Liver (tissue), 9 donors: ENCODE measurements around the gene SLC4A8. TPM values are rescaled to one million over a fixed set of nuclear protein-coding genes. Genes with fewer than 3 reads are reported as not detected.

Experiments used
- DNase-seq: peaks from one replicate; pipeline ENCODE4 v3.0.0-alpha.2; 2017; ENCODE audit warnings: low spot score
- H3K27ac ChIP-seq, 2 donors: one replicate each; pipeline ENCODE4 v1.7.0; 2013; ENCODE audit warnings: inconsistent platforms in 2 of 2, low read length in 2 of 2, control low read depth in 1 of 2, low read depth in 1 of 2, mild to moderate bottlenecking in 1 of 2
- H3K27me3 ChIP-seq, 4 donors: one replicate each; pipeline versions ENCODE4 v1.6.1 to v1.7.0; 2013; ENCODE audit warnings: low read length in 3 of 4, inconsistent platforms in 1 of 4, mild to moderate bottlenecking in 1 of 4, moderate library complexity in 1 of 4; ENCODE audit not compliant: control insufficient read depth in 4 of 4, insufficient read depth in 4 of 4
- H3K36me3 ChIP-seq, 4 donors: one replicate each; pipeline versions ENCODE4 v1.6.1 to v1.7.0; 2013; ENCODE audit warnings: low read length in 3 of 4, mild to moderate bottlenecking in 3 of 4, low read depth in 1 of 4, moderate library complexity in 1 of 4; ENCODE audit not compliant: control insufficient read depth in 4 of 4, insufficient read depth in 3 of 4
- H3K4me1 ChIP-seq, 4 donors: one replicate each; pipeline versions ENCODE4 v1.6.1 to v1.7.0; 2013; ENCODE audit warnings: low read length in 3 of 4, mild to moderate bottlenecking in 3 of 4, moderate library complexity in 1 of 4; ENCODE audit not compliant: control insufficient read depth in 4 of 4, insufficient read depth in 4 of 4
- H3K4me3 ChIP-seq, 3 donors: one replicate each; pipeline versions ENCODE4 v1.6.1 to v1.7.0; 2013; ENCODE audit warnings: low read length in 3 of 3, control low read depth in 1 of 3, low read depth in 1 of 3, mild to moderate bottlenecking in 1 of 3
- H3K9ac ChIP-seq, 2 donors: one replicate each; pipeline ENCODE4 v1.7.0; 2013; ENCODE audit warnings: low read length in 2 of 2, mild to moderate bottlenecking in 2 of 2, moderate library complexity in 2 of 2, control low read depth in 1 of 2, low read depth in 1 of 2
- H3K9me3 ChIP-seq, 4 donors: one replicate each; pipeline versions ENCODE4 v1.6.1 to v1.7.0; 2013; ENCODE audit warnings: low read length in 3 of 4; ENCODE audit not compliant: control insufficient read depth in 4 of 4
- CTCF ChIP-seq: fragments of 150-350 bp; IDR thresholded peaks from 2 replicates; pipeline ENCODE4 v1.5.1; 2017; ENCODE audit warnings: improper control_type of control experiment, low read depth, low read length; ENCODE audit not compliant: missing input control
- EGR1 ChIP-seq, 2 donors: IDR thresholded peaks; 2 replicates each; pipeline ENCODE4 v1.6.1; 2016 to 2018; ENCODE audit warnings: antibody characterized with exemption in 2 of 2, low read depth in 2 of 2
- FOXA1 ChIP-seq: IDR thresholded peaks from 2 replicates; pipeline ENCODE4 v1.6.1; 2016; ENCODE audit warnings: antibody characterized with exemption
- FOXA2 ChIP-seq: IDR thresholded peaks from 2 replicates; pipeline ENCODE4 v1.6.1; 2016; ENCODE audit warnings: antibody characterized with exemption
- GABPA ChIP-seq, 2 donors: IDR thresholded peaks in 1 of 2; conservative IDR thresholded peaks in 1 of 2; 2 replicates each; pipeline ENCODE4 v1.6.1; 2016; ENCODE audit warnings: antibody characterized with exemption in 2 of 2, mild to moderate bottlenecking in 1 of 2, moderate library complexity in 1 of 2
- HNF4A ChIP-seq, 2 donors: conservative IDR thresholded peaks; 2 replicates each; pipeline ENCODE4 v1.6.1; 2016; ENCODE audit warnings: antibody characterized with exemption in 2 of 2, mild to moderate bottlenecking in 2 of 2
- HNF4G ChIP-seq: IDR thresholded peaks from 2 replicates; pipeline ENCODE4 v1.6.1; 2016; ENCODE audit warnings: antibody characterized with exemption
- JUND ChIP-seq, 2 donors: IDR thresholded peaks; 2 replicates each; pipeline ENCODE4 v1.6.1; 2016; ENCODE audit warnings: antibody characterized with exemption in 2 of 2
- NR2F2 ChIP-seq: IDR thresholded peaks from 2 replicates; pipeline ENCODE4 v1.6.1; 2016; ENCODE audit warnings: antibody characterized with exemption
- RAD21 ChIP-seq, 2 donors: IDR thresholded peaks; 2 replicates each; pipeline ENCODE4 v1.6.1; 2016; ENCODE audit warnings: antibody characterized with exemption in 2 of 2, mild to moderate bottlenecking in 2 of 2
- RXRA ChIP-seq, 2 donors: IDR thresholded peaks; 2 replicates each; pipeline ENCODE4 v1.6.1; 2017 to 2018; ENCODE audit warnings: antibody characterized with exemption in 2 of 2, mild to moderate bottlenecking in 1 of 2
- YY1 ChIP-seq: IDR thresholded peaks from 2 replicates; pipeline ENCODE4 v1.6.1; 2016; ENCODE audit warnings: antibody characterized with exemption, mild to moderate bottlenecking
- ZBTB33 ChIP-seq: IDR thresholded peaks from 2 replicates; pipeline ENCODE4 v1.6.1; 2016; ENCODE audit warnings: antibody characterized with exemption
- WGBS: extraction: QIAGEN DNeasy Blood & Tissue Kit; methylation state at CpG from one replicate; pipeline ENCODE4 v1.1.7; 2013; 5-methylcytosine and 5-hydroxymethylcytosine counted together
- polyA plus RNA-seq, 2 donors: library from polyadenylated mRNA; stranded (reverse) in 1 of 2; unstranded in 1 of 2; fragments of 200-250 nt in 1 of 2; fragments of >200 nt in 1 of 2; fragmentation: Nextera tagmentation in 1 of 2; extraction: Ambion mirVana in 1 of 2; gene quantifications; one replicate each; pipeline versions ENCODE4 v1.2.1 to v1.2.3, GENCODE V29; 2013 to 2015
- total RNA-seq, 2 donors: library from RNA; depleted of rRNA; stranded (reverse); fragments of >200 nt; gene quantifications; one replicate each; pipeline ENCODE4 v1.2.3, GENCODE V29; 2014
- TF ChIP-seq, protein P1 (sequence below): IDR thresholded peaks from 2 replicates; pipeline ENCODE4 v1.6.1; 2016; ENCODE audit warnings: antibody characterized with exemption
- TF ChIP-seq, protein P2 (sequence below): IDR thresholded peaks from 2 replicates; pipeline ENCODE4 v1.6.1; 2016; ENCODE audit warnings: antibody characterized with exemption
- TF ChIP-seq, protein P3 (sequence below): IDR thresholded peaks from 2 replicates; pipeline ENCODE4 v1.6.1; 2016; ENCODE audit warnings: antibody characterized with exemption, mild to moderate bottlenecking
- donor health status: healthy.
- donor health status: healthy.
- donor health status: healthy.
- donor health status: healthy.
- donor health status: healthy.

Gene SLC4A8
- total and polyA plus RNA-seq, 4 donors, result 0.07 to 1.0 (median 0.75) TPM; not detected in 1

- TF ChIP-seq, protein P1, sequence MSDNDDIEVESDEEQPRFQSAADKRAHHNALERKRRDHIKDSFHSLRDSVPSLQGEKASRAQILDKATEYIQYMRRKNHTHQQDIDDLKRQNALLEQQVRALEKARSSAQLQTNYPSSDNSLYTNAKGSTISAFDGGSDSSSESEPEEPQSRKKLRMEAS, result no peak
- no peak for TF ChIP-seq HNF4A (conservative IDR thresholded peaks at IDR 0.05)
- TF ChIP-seq, protein P2, sequence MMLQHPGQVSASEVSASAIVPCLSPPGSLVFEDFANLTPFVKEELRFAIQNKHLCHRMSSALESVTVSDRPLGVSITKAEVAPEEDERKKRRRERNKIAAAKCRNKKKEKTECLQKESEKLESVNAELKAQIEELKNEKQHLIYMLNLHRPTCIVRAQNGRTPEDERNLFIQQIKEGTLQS, result no peak
- no peak for TF ChIP-seq NR2F2
- TF ChIP-seq YY1, result no peak
Measured at GRCh38 chr12:51484119-51484518, 59.5 kb downstream of the SLC4A8 start (continued).

- H3K36me3 ChIP-seq, result no peaks in the 10 kb centered on the region
- no peak overlapping the region for H3K4me3 ChIP-seq
- no peak for DNase-seq
- no peak overlapping the region for H3K9ac ChIP-seq
- no peak overlapping the region for H3K27ac ChIP-seq
- no peak for TF ChIP-seq ZBTB33
- TF ChIP-seq, protein P3, sequence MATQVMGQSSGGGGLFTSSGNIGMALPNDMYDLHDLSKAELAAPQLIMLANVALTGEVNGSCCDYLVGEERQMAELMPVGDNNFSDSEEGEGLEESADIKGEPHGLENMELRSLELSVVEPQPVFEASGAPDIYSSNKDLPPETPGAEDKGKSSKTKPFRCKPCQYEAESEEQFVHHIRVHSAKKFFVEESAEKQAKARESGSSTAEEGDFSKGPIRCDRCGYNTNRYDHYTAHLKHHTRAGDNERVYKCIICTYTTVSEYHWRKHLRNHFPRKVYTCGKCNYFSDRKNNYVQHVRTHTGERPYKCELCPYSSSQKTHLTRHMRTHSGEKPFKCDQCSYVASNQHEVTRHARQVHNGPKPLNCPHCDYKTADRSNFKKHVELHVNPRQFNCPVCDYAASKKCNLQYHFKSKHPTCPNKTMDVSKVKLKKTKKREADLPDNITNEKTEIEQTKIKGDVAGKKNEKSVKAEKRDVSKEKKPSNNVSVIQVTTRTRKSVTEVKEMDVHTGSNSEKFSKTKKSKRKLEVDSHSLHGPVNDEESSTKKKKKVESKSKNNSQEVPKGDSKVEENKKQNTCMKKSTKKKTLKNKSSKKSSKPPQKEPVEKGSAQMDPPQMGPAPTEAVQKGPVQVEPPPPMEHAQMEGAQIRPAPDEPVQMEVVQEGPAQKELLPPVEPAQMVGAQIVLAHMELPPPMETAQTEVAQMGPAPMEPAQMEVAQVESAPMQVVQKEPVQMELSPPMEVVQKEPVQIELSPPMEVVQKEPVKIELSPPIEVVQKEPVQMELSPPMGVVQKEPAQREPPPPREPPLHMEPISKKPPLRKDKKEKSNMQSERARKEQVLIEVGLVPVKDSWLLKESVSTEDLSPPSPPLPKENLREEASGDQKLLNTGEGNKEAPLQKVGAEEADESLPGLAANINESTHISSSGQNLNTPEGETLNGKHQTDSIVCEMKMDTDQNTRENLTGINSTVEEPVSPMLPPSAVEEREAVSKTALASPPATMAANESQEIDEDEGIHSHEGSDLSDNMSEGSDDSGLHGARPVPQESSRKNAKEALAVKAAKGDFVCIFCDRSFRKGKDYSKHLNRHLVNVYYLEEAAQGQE, result no peak
- TF ChIP-seq FOXA1, result no peak
- no peak for TF ChIP-seq HNF4G
- TF ChIP-seq RAD21 (IDR thresholded peaks at IDR 0.05), result no peak
- no peak for TF ChIP-seq NR2F2
- TF ChIP-seq, protein P2, result no peak
- TF ChIP-seq FOXA2, result no peak
- TF ChIP-seq YY1, result no peak
- TF ChIP-seq JUND (IDR thresholded peaks at IDR 0.05), result no peak
- TF ChIP-seq HNF4A (conservative IDR thresholded peaks at IDR 0.05), result no peak
- no peak for TF ChIP-seq RXRA (IDR thresholded peaks at IDR 0.05)
- TF ChIP-seq EGR1 (IDR thresholded peaks at IDR 0.05; ENCODE audit: low read depth in 2 of 2), result no peak
- H3K27me3 ChIP-seq, result no peaks in the 10 kb centered on the region
- H3K4me1 ChIP-seq, result no peaks in the 10 kb centered on the region
- no peaks in the 10 kb centered on the region for H3K9me3 ChIP-seq
Measured at GRCh38 chr12:51488281-51488680, 63.6 kb downstream of the SLC4A8 start.

- Histone ChIP-seq H3K9me3 (no peaks in the 10 kb centered on the region), H3K4me1 (no peaks in the 10 kb centered on the region), H3K36me3 (no peaks in the 10 kb centered on the region), H3K9ac (no peak overlapping the region), H3K27me3 (no peaks in the 10 kb centered on the region), H3K4me3 (no peak overlapping the region), H3K27ac (no peak overlapping the region)
- DNase-seq, result no peak
- TF ChIP-seq GABPA (IDR thresholded peaks at IDR 0.05 in 1 of 2, conservative IDR thresholded peaks at IDR 0.05 in 1 of 2) (no peak), CTCF (no peak)
- WGBS, result 74% methylated on average over 2 of the region's 2 CpGs
Measured at GRCh38 chr12:51493281-51493680, 68.7 kb downstream of the SLC4A8 start.
